BJ (cell line): ENCODE measurements around the gene WDFY2. TPM values are rescaled to one million over a fixed set of nuclear protein-coding genes. Genes with fewer than 3 reads are reported as not detected.

Experiments used
- CTCF ChIA-PET: fragments of 350-600 bp; formaldehyde crosslinking; extraction: SDS; loops from one replicate; lab custom pipeline; 2021; ENCODE audit warnings: antibody characterized with exemption, inconsistent platforms; lab: Yijun Ruan, JAX
- POLR2A ChIA-PET: fragments of 300-600 bp; sonication (Branson Sonifier 250); formaldehyde crosslinking; extraction: SDS; loops from one replicate; lab custom pipeline; 2021; ENCODE audit warnings: antibody characterized with exemption; lab: Charles Lee
- DNase-seq: peaks from one replicate; pipeline ENCODE4 v3.0.0-alpha.2; 2011; ENCODE audit warnings: low read depth
- H3K27me3 ChIP-seq: 2 replicates; pipeline ENCODE4 v1.6.0; 2011; ENCODE audit warnings: low read length; ENCODE audit not compliant: control insufficient read depth, insufficient read depth
- H3K36me3 ChIP-seq: 2 replicates; pipeline ENCODE4 v1.5.1; 2011; ENCODE audit warnings: low read length; ENCODE audit not compliant: control insufficient read depth, insufficient read depth
- H3K4me3 ChIP-seq: 2 replicates; pipeline ENCODE4 v1.5.1; 2011; ENCODE audit warnings: low read depth, mild to moderate bottlenecking, control low read depth, low read length
- CTCF ChIP-seq: IDR thresholded peaks from 2 replicates; pipeline ENCODE4 v1.5.1; 2011; ENCODE audit warnings: low read depth, mild to moderate bottlenecking, control low read depth, inconsistent platforms, low read length, moderate library complexity; ENCODE audit not compliant: insufficient read depth
- polyA plus RNA-seq: library from polyadenylated mRNA; depleted of rRNA; stranded (reverse); fragments of >200 nt; gene quantifications from 2 replicates; pipeline ENCODE4 v1.2.3, GENCODE V29; 2011

Gene WDFY2
- polyA plus RNA-seq, 1 experiment, result 4.3 TPM

- no peaks in the 10 kb centered on the region for H3K27me3 ChIP-seq
- no peak overlapping the region for H3K4me3 ChIP-seq
- no peak for TF ChIP-seq CTCF
- DNase-seq, result no peak
- ChIA-PET CTCF (no interaction called here), POLR2A (no interaction called here)
- no peaks in the 10 kb centered on the region for H3K36me3 ChIP-seq
These were observed 150.5 kb downstream of the WDFY2 start for GRCh38 chr13:51734786-51735185.

GRCh38 chr13:51737609-51738008 is 153.3 kb downstream of the WDFY2 start:
- no peaks in the 10 kb centered on the region for H3K36me3 ChIP-seq
- ChIA-PET CTCF (no interaction called here), POLR2A (no interaction called here)
- TF ChIP-seq CTCF, result no peak
- no peak overlapping the region for H3K4me3 ChIP-seq
- no peak for DNase-seq
- H3K27me3 ChIP-seq, result no peaks in the 10 kb centered on the region

- TF ChIP-seq CTCF, result no peak
- ChIA-PET POLR2A (no interaction called here), CTCF (no interaction called here)
- Histone ChIP-seq H3K4me3 (no peak overlapping the region), H3K36me3 (no peaks in the 10 kb centered on the region), H3K27me3 (no peaks in the 10 kb centered on the region)
- DNase-seq, result no peak
These were observed 154.1 kb downstream of the WDFY2 start for GRCh38 chr13:51738226-51738905.

GRCh38 chr13:51739027-51739764 is 154.9 kb downstream of the WDFY2 start:
- CTCF ChIA-PET, result interaction anchor here (0.7 to 1.6 kb wide), 6 partner anchors 8 to 590 kb away, joined by 3 to 4 read pairs (median 4); no protein-coding TSS in a partner anchor

More at GRCh38 chr13:51739027-51739764, 154.9 kb downstream of the WDFY2 start:
- POLR2A ChIA-PET, result interaction anchor here (0.7 kb wide), 1 partner anchor 286 kb away, joined by 5 read pairs; the partner anchor contains the start of gene INTS6
- no peak for TF ChIP-seq CTCF
- Histone ChIP-seq H3K27me3 (no peaks in the 10 kb centered on the region), H3K4me3 (no peak overlapping the region), H3K36me3 (no peaks in the 10 kb centered on the region)
- no peak for DNase-seq
